ENCODE measurements around the gene SLC30A4. TPM values are rescaled to one million over a fixed set of nuclear protein-coding genes. Genes with fewer than 3 reads are reported as not detected.

The SLC30A4 gene
- total and polyA plus RNA-seq, 2 experiments from 2014 or later = not detected

DNA sequence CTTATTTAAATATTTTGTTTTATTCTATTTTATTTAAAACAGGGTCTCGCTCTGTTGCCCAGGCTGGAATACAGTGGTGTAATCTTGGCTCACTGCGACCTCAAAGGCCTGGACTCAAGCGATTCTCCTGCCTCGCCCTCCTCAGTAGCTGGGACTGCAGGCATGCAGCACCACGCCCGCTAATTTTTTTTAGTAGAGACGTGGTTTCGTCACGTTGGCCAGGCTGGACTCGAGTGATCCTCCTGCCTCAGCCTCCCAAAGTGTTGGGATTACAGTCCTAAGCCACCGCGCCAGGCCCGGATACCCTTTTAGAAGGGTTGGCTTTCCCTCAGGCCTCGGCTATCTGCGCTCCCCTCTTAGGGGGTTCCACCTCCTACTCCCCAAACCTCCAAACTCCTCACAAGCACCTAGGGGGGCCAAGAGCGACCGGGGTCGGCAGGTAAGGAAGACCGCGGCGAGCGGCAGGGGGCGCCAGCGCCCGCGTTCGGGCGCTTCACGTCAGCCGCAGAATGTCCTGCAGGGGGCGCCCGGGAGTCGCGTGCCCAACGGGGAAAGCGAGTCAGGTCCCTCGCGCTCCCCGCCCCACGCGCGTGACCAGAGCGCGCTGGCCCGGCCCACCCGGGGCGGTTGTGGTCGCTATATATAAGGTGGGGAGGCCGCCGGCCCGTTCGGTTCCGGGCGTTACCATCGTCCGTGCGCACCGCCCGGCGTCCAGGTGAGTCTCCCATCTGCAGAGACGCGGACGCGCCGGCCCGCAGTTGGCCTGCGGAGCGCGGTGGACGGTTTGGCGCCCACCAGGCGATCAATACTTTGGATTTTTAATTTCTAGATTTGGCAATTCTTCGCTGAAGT, 92.4 kb downstream of the SLC30A4 start:
- H3K4me3 ChIP-seq = peak overlapping the region; percentile 62
- peak overlapping the region; percentile 82 for H3K4me2 ChIP-seq
- no peaks in the 10 kb centered on the region for H3K9me3 Mint-ChIP-seq
- ATAC-seq (peak; percentile 97), DNase-seq (ENCODE audit: low spot score) (peak; percentile 81)
- H3K36me3 ChIP-seq (ENCODE audit: insufficient read depth) = no peaks in the 10 kb centered on the region
- no peaks in the 10 kb centered on the region for H3K4me1 Mint-ChIP-seq
- H3K27ac Mint-ChIP-seq = no peak overlapping the region
- H3K27me3 ChIP-seq (ENCODE audit: insufficient read depth) = peaks cover 52% of the 10 kb centered on the region
- H3K9me2 ChIP-seq (ENCODE audit: insufficient read depth) = no peaks in the 10 kb centered on the region
- H3K36me3 Mint-ChIP-seq (ENCODE audit: low read depth) = no peaks in the 10 kb centered on the region
- no peaks in the 10 kb centered on the region; the same call in 1 of the 2 replicates for H4K20me1 ChIP-seq (replicated peaks; ENCODE audit: insufficient read depth)
- H3K27me3 Mint-ChIP-seq (ENCODE audit: insufficient read depth, low read depth, poor library complexity) = peaks cover 21% of the 10 kb centered on the region
- TF ChIP-seq NANOG (IDR thresholded peaks at IDR 0.05; ENCODE audit: borderline replicate concordance) = no peak
- peak; percentile 78 for TF ChIP-seq CREB1 (CRISPR knock-in tag; IDR thresholded peaks at IDR 0.05; ENCODE audit: low read depth)
- TF ChIP-seq, protein P1, sequence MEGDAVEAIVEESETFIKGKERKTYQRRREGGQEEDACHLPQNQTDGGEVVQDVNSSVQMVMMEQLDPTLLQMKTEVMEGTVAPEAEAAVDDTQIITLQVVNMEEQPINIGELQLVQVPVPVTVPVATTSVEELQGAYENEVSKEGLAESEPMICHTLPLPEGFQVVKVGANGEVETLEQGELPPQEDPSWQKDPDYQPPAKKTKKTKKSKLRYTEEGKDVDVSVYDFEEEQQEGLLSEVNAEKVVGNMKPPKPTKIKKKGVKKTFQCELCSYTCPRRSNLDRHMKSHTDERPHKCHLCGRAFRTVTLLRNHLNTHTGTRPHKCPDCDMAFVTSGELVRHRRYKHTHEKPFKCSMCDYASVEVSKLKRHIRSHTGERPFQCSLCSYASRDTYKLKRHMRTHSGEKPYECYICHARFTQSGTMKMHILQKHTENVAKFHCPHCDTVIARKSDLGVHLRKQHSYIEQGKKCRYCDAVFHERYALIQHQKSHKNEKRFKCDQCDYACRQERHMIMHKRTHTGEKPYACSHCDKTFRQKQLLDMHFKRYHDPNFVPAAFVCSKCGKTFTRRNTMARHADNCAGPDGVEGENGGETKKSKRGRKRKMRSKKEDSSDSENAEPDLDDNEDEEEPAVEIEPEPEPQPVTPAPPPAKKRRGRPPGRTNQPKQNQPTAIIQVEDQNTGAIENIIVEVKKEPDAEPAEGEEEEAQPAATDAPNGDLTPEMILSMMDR (conservative IDR thresholded peaks at IDR 0.05; ENCODE audit: low read depth in 2 of 2) = peak; percentile 96 to 98
- H2AFZ ChIP-seq = peak overlapping the region; percentile 92
- no peaks in the 10 kb centered on the region for H3K79me2 ChIP-seq (replicated peaks; ENCODE audit: insufficient read depth)
- no peaks in the 10 kb centered on the region for H3K4me1 ChIP-seq (ENCODE audit: insufficient read depth)
- peak overlapping the region; percentile 52; the same call in 2 of the 3 replicates for H3K4me3 Mint-ChIP-seq
- H3K27ac ChIP-seq (ENCODE audit: low read depth) = no peak overlapping the region
- H3F3A ChIP-seq (replicated peaks; ENCODE audit: low read depth) = no peaks in the 10 kb centered on the region

MicroRNA genes within 50 kb of the gene (microRNA counts, 767-probe panel; counts per million panel counts)
- microRNA hsa-miR-147b = not detected

Small RNAs within 50 kb of the gene (small RNA-seq; reads per million reads assigned to genes)
- gene DPPA5P2 (ENCODE audit: low replicate concordance) (not detected), gene SNORA41B (ENCODE audit: low replicate concordance) (not detected)

Other genes starting within 250 kb of the SLC30A4 start
- gene GATM, start 144.2 kb downstream of the SLC30A4 start, total RNA-seq (2014; rRNA removed; shearing (Covaris generic)) = 17.5 and 21.6 TPM in 2 replicates
- gene GATM, start 144.2 kb downstream of the SLC30A4 start, polyA plus RNA-seq (2016; fragmentation: Nextera tagmentation; extraction: Ambion mirVana) = 8.5 and 9.1 TPM in 2 replicates
- 28.4 and 31.3 TPM in 2 replicates for gene BLOC1S6, start 64.6 kb upstream of the SLC30A4 start, total RNA-seq (2014; rRNA removed; shearing (Covaris generic))
- gene BLOC1S6, start 64.6 kb upstream of the SLC30A4 start, polyA plus RNA-seq (2016; fragmentation: Nextera tagmentation; extraction: Ambion mirVana) = 17.5 and 20.9 TPM in 2 replicates
- gene SQOR, start 112.3 kb upstream of the SLC30A4 start, total RNA-seq (2014; rRNA removed; shearing (Covaris generic)) = not detected in 2 replicates
- gene SQOR, start 112.3 kb upstream of the SLC30A4 start, polyA plus RNA-seq (2016; fragmentation: Nextera tagmentation; extraction: Ambion mirVana) = 0.23 and 0.43 TPM in 2 replicates

All from GM23338 (cell line).